AG10803 (cell line): Measurements from ENCODE around the gene ULBP3.
"Not testable (repeated sequence)": the region's sequence is repeated elsewhere in the genome, so short reads cannot be mapped to it uniquely, and the experiment has no call there.

ENCODE experiments used
- DNase-seq: peaks from one replicate; pipeline ENCODE4 v3.0.0; 2010; ENCODE audit warnings: low read depth
- H3K4me3 ChIP-seq: 2 replicates; pipeline ENCODE4 v1.5.1; 2011; ENCODE audit warnings: mild to moderate bottlenecking, low read length, control low read depth
- TF ChIP-seq, protein P1 (sequence below): conservative IDR thresholded peaks from 2 replicates; pipeline ENCODE4 v1.5.1; 2011; ENCODE audit warnings: mild to moderate bottlenecking, low read length, control low read depth, inconsistent platforms

Gene ULBP3

DNA sequence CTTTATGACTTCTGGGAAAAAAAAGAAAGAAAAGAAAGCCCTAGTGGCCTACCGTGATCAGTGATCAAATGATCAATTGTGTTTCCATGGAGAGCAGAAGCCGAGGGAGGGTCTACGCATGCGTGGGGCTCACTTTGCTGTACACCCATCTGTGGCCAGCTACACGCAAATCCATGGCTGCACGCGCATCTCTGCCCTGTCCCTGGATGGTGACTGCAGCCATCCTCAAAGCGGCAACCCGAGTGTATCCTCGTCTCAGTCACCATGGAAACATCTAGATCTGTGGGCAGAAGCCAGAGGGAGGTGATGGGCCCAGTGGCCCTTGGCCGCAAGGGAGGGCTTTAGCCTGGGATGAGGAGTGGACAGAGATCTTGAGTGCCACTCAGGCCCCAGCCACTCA, 785 bp upstream of the ULBP3 start:
- DNase-seq, result no peak
- H3K4me3 ChIP-seq, result no peak overlapping the region
- TF ChIP-seq, protein P1, sequence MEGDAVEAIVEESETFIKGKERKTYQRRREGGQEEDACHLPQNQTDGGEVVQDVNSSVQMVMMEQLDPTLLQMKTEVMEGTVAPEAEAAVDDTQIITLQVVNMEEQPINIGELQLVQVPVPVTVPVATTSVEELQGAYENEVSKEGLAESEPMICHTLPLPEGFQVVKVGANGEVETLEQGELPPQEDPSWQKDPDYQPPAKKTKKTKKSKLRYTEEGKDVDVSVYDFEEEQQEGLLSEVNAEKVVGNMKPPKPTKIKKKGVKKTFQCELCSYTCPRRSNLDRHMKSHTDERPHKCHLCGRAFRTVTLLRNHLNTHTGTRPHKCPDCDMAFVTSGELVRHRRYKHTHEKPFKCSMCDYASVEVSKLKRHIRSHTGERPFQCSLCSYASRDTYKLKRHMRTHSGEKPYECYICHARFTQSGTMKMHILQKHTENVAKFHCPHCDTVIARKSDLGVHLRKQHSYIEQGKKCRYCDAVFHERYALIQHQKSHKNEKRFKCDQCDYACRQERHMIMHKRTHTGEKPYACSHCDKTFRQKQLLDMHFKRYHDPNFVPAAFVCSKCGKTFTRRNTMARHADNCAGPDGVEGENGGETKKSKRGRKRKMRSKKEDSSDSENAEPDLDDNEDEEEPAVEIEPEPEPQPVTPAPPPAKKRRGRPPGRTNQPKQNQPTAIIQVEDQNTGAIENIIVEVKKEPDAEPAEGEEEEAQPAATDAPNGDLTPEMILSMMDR, result no peak

DNA sequence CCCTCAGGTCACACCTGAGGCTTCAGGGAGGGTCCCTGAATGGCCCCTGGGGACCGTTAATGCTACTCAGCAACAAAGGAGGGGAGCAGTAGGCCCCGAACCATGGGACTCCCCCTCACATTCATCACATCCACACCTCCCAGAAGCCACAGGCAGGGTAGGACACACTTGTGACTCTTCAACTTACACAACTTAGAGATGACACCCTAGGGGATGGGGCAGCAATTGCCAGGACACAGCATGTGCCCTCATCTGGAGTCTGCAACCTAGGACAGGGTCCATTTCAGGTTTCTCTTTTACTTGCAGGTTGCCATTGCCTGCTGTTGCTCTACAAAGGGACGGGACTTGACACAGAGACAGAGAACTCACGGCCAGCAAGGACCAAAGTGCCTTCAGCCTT, 770 bp downstream of the ULBP3 start:
- no peak for DNase-seq
- TF ChIP-seq, protein P1, result no peak
- H3K4me3 ChIP-seq, result peak overlapping the region; percentile 77

GRCh38 chr6:150065083-150065482, 3.8 kb downstream of the ULBP3 start:
- H3K4me3 ChIP-seq, result no peak overlapping the region
- no peak for DNase-seq
- TF ChIP-seq, protein P1, result no peak

DNA sequence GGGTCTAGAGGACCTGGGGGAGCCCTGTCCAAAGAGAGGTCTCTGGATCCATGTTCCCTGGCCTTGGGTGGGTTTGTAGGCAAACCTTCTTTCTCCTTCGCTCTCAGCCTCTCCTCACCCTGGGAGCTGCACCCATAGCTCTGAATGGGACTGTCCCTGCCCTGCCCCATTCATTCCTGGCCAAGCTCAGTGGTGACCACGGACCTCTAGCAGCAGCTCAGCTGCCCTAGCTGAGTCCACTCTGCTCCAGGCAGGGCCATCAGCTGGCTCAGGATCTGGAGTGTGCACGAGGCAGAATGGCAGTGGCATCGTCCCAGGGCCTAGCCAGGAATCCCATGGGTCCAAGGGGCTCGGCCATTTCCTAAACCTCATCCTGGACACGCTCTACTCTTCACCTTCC, 5.3 kb downstream of the ULBP3 start:
- TF ChIP-seq, protein P1, result no peak
- DNase-seq, result no peak
- H3K4me3 ChIP-seq, result no peak overlapping the region

- not testable (repeated sequence) for H3K4me3 ChIP-seq, DNase-seq
Measured at GRCh38 chr6:150059973-150060372, 8.9 kb downstream of the ULBP3 start.

DNA sequence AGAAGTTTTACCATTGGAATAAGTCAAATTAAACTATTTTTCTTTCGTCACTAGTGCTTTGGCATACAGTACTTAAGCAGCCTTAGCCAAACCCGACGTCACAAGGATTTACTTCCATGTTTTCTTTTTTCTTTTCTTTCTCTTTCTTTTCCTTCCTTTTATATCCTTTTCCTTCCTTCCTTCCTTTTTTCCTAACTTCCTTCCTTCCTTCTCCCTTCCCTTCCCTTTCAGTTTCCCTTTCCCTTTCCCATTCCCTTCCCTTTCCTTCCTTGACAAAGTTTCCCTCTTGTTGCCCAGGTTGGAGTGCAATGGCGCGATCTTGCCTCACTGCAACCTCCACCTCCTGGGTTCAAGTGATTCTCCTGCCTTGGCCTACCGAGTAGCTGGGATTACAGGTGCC, 9.9 kb downstream of the ULBP3 start:
- TF ChIP-seq, protein P1, result no peak
- H3K4me3 ChIP-seq, result no peak overlapping the region

GRCh38 chr6:150058231-150058792, 10.6 kb downstream of the ULBP3 start:
- DNase-seq, result no peak
- TF ChIP-seq, protein P1, result no peak
- no peak overlapping the region for H3K4me3 ChIP-seq

More for the DNA sequence above, 9.9 kb downstream of the ULBP3 start:
- no peak for DNase-seq

- TF ChIP-seq, protein P1, result no peak
- DNase-seq, result no peak
- no peak overlapping the region for H3K4me3 ChIP-seq
Measured at GRCh38 chr6:150057501-150057951, 11.4 kb downstream of the ULBP3 start.
